Measurements from ENCODE around the gene NECAB2.

The NECAB2 gene

GRCh38 chr16:83968306-83968851 is 335 bp downstream of the NECAB2 start:
- no peak for DNase-seq

GRCh38 chr16:83968891-83969649 is 1.0 kb downstream of the NECAB2 start:
- DNase-seq = no peak

- no peak for DNase-seq
Observed at GRCh38 chr16:83969771-83970429, 1.9 kb downstream of the NECAB2 start.

- no peak for DNase-seq
Observed at GRCh38 chr16:83970430-83970815, 2.4 kb downstream of the NECAB2 start.

GRCh38 chr16:83971165-83972130 is 3.4 kb downstream of the NECAB2 start:
- no peak for DNase-seq

- no peak for DNase-seq
Observed at GRCh38 chr16:83972256-83973008, 4.4 kb downstream of the NECAB2 start.

DNA sequence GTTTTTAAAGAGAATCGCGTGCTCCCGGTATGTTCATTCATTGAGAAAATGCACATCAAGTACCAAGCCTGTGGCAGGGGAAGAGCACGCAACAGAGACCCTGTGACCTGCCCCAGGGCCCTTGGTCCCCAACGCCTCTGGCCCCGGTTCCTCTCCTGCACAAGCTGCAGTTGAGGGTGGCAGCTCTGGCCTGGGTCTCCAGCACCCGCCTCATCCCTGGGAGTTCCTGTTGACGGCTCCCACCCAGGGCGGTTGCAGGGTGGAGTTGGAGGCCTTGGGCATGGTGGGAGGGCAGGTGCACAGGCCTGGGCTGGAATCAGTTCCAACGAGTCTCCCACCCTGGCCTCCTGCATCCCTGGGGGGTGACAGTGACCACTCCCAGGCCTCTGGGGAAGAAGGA is 5.0 kb downstream of the NECAB2 start:
- DNase-seq = no peak

DNA sequence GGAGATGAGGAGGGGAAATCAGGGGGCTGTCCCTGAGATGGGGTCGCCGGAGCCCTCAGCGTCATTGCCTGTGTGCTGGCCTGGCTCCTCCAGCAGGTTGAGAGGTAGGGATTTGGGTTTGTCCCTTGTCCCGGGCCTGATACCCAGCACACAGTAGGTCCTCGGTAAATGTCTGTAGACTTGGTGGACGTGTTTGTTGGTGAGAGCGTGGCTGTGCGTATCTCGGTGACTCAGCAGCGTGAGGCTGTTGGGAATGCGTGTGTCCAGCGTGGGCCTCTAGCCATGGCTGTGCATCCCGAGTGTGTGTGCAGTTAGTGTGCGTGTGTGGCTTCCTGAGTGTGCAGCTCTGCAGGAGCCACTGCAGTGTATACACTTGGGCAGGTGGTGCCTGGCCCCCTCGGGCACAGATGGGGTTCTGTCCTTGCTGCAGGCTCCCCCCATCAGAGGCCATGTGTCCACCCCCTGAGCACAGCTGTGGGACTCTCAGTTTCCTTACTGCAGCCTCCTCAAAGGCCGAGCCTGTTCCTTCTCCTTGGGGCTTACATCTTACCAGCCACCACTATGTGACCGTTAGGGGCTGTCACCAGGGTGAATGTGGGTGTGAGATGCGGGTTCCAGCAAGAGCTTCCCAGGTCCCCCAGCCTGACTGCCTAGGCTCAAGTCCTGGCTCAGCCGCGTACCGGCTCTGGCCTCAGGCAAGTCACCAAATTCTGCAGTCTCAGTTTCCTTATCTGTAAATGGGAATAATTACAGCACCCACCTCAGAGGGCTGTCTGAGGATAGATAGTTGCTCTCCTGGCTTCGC is 5.7 kb downstream of the NECAB2 start:
- no peak for DNase-seq

DNA sequence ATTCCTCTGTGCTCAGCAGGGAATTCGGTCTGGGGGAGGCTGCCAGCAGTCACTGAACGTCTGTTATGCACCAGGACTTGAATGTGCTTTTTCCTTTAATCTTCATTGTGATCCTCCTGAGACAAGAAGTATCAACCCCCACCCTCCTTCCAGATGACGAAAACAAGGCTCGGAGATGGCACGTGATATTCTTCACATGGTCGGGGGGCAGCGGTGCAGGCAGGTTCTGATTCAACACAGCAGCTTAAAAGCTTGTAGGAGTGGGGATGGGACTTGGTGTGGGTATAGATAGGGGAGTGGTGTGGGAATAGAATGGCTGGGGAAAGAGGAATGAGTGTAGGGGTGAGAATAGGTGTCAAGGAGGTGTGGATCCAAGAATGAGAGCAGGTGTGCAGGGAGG is 6.4 kb downstream of the NECAB2 start:
- DNase-seq = no peak

- DNase-seq = no peak
Observed at GRCh38 chr16:83975590-83976260, 7.7 kb downstream of the NECAB2 start.

DNA sequence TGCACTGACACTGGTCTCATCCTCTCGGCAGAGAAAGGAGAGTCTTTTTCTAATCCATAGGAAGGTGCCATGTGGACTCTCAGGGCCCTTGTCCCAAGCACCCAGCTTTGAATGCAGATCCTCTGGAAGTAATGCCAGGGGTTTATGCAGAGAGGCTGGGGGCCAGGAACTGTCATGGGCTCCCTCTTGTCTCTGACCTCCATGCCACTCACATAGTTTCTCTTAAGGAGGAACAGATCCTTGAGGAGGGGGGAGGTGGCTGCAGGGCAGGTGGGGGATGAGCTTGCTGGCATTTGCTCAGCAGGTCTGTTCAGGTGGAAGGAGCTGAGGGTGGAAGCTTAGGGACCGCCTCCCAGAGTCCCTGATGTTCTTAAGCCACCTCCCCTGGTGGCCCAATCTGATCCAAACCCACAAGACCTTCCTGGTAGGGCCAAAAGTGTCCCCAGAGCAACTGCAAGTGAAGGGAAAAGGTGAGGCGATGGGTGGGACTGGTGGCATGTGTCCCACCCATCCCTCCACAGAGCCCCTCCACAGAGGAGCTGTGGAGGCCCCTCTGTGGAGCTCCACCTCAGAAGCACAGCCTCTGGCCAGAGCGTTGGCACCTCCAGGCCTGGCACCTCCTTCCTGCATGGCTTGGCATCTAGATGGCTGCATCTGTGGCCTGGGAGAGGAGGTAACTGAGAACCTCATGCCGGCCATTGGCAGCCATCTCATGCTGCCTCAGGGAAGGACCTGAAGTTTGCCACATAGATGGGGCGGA is 9.2 kb downstream of the NECAB2 start:
- no peak for DNase-seq

- DNase-seq = no peak
Observed at GRCh38 chr16:83978401-83978904, 10.4 kb downstream of the NECAB2 start.

- no peak for DNase-seq
Observed at GRCh38 chr16:83979441-83979840, 11.4 kb downstream of the NECAB2 start.

- no peak for DNase-seq
Observed at GRCh38 chr16:83980794-83981193, 12.8 kb downstream of the NECAB2 start.

DNA sequence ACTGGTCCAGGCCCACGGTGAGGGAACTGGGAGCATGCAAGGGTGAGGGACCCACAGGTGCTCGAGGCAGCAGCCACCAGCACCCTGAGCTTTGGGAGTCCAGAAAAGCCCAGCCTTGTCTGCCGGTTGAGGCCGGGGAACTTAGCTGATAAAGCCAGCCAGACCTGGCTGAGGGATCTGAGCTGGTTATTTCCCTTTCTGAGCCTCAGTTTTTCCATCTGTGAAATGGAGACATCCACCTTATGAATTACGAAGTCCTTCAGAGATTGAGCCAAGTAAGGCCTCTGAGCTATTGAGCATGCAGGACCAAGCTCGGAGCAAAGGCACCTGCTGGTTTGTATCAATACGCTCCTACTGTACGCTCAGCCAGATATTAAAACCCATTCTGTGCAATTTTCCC is 13.8 kb downstream of the NECAB2 start:
- no peak for DNase-seq

DNA sequence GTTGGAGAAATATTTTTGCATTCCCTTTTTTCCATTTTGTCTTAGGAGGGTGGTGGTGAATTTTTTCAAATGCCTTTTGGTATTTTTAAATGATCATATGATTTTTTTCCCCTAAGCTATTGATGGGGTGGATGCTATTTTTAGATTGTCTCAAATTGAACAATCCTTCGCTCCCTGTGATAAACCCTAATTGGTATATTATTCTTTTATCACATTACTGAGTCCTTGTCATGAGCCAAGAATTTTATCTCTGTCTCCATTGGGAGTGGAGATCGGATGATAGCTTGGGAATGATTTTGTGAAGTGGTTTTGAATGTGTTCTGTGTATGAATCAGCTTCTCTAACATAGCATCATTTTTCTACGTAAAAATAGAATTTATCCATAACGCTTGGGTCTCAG is 15.4 kb downstream of the NECAB2 start:
- DNase-seq = no peak

DNA sequence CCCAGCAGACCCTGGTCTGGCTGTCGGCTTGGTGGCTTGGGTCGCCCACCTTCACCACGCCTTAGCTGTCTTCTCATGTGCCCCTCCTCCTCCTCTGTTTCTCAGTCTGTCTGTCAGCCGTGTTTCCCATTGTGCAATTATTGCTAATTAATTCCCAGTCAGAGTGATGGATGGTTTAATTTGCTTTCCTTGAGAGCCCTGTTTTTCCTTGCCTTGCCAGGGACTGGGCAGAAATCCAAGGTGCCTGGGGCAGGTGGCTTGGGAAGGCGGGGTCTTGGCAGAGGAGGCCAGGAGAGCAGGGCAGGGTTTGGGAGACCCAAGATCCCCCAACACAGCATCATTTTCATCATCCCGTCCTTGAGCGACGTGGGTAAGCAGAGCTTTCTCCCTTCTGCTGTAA is 21.3 kb downstream of the NECAB2 start:
- DNase-seq = no peak

DNA sequence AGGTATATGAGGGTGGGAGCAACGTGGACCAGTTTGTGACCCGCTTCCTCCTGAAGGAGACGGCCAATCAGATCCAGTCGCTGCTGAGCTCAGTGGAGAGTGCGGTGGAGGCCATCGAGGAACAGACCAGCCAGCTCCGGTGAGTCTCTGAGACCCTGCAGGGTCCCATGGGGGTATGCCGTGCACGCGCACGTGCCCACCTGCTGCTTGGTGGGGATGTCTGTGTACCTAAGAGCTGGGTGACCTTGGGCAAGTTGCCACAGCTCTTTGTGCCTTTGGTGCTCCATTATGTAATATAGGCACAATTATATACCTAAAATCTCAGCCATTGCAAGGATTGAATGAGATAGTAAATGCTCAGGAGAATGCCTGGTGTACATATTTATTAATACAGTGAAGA is 22.4 kb downstream of the NECAB2 start:
- DNase-seq = no peak

- no peak for DNase-seq
Observed at GRCh38 chr16:83992624-83993023, 24.6 kb downstream of the NECAB2 start.

- DNase-seq = no peak
Observed at GRCh38 chr16:83994087-83994486, 26.0 kb downstream of the NECAB2 start.
